Panc1 (cell line): ENCODE results near the gene CAPN3. TPM values are rescaled to one million over a fixed set of nuclear protein-coding genes. Genes with fewer than 3 reads are reported as not detected.

ENCODE experiments used
- ATAC-seq: fragments of 200-7000 bp; cut with Tn5 transposase; 2 replicates; pipeline ENCODE4 v1.9.1; 2020; ENCODE audit warnings: mild to moderate bottlenecking, moderate library complexity
- BruUV-seq: library from RNA; stranded (reverse); fragments of 400-500 nt; replicated peaks from 2 replicates; lab custom pipeline; 2021; lab: Mats Ljungman, UMichigan
- CTCF ChIA-PET: fragments of 300-600 bp; sonication (Branson Sonifier 250); formaldehyde crosslinking; loops from one replicate; lab custom pipeline; 2022; ENCODE audit warnings: antibody characterized with exemption; lab: Charles Lee
- POLR2A ChIA-PET: fragments of 300-600 bp; sonication (Branson Sonifier 250); formaldehyde crosslinking; loops from one replicate; lab custom pipeline; 2022; ENCODE audit warnings: antibody characterized with exemption; lab: Charles Lee
- DNase-seq: peaks from one replicate; pipeline ENCODE4 v3.0.0-alpha.2; 2010; ENCODE audit warnings: low read depth, low spot score
- H3K27ac ChIP-seq: 2 replicates; pipeline ENCODE4 v1.5.1; 2011; ENCODE audit warnings: mild to moderate bottlenecking, low read length, inconsistent platforms
- H3K27me3 ChIP-seq: fragments of 200-500 bp; sonication (Bioruptor generic); 2 replicates; pipeline ENCODE4 v1.6.0; 2014; ENCODE audit warnings: low read length, inconsistent platforms; ENCODE audit not compliant: control insufficient read depth, insufficient read depth
- H3K36me3 ChIP-seq: fragments of 200-500 bp; sonication (Bioruptor generic); 2 replicates; pipeline ENCODE4 v1.5.1; 2014; ENCODE audit warnings: inconsistent platforms, mild to moderate bottlenecking, low read length, moderate library complexity; ENCODE audit not compliant: control insufficient read depth, insufficient read depth
- H3K4me1 ChIP-seq: 2 replicates; pipeline ENCODE4 v1.5.1; 2011; ENCODE audit warnings: inconsistent platforms, mild to moderate bottlenecking, low read length, moderate library complexity; ENCODE audit not compliant: control insufficient read depth, insufficient read depth
- H3K4me3 ChIP-seq, 2 experiments: 2 replicates each; pipeline ENCODE4 v1.5.1; 2011 to 2012; ENCODE audit warnings: low read depth in 2 of 2, low read length in 2 of 2, mild to moderate bottlenecking in 2 of 2, inconsistent platforms in 1 of 2, moderate library complexity in 1 of 2
- H3K9me3 ChIP-seq: fragments of 200-500 bp; sonication (Bioruptor generic); 2 replicates; pipeline ENCODE4 v1.5.1; 2014; ENCODE audit warnings: low read depth, mild to moderate bottlenecking, inconsistent platforms, low read length, moderate library complexity; ENCODE audit not compliant: control insufficient read depth, insufficient read depth
- CTCF ChIP-seq: fragments of 450-650 bp; IDR thresholded peaks from 2 replicates; pipeline ENCODE4 v1.5.1; 2017; ENCODE audit warnings: mild to moderate bottlenecking
- POLR2AphosphoS5 ChIP-seq: IDR thresholded peaks from 2 replicates; pipeline ENCODE4 v1.6.1; 2012; ENCODE audit warnings: mild to moderate bottlenecking, low read depth, low read length, moderate library complexity
- REST ChIP-seq, 2 experiments: IDR thresholded peaks; 2 replicates each; pipeline ENCODE4 v1.6.1; 2011 to 2012; ENCODE audit warnings: low read depth in 2 of 2, control low read depth in 1 of 2, low read length in 1 of 2, mild to moderate bottlenecking in 1 of 2, moderate library complexity in 1 of 2; ENCODE audit not compliant: insufficient read depth in 1 of 2
- SIN3A ChIP-seq: IDR thresholded peaks from 2 replicates; pipeline ENCODE4 v1.6.1; 2012; ENCODE audit warnings: low read depth, mild to moderate bottlenecking, low read length, moderate library complexity, borderline replicate concordance; ENCODE audit not compliant: insufficient read depth
- TCF7L2 ChIP-seq: IDR thresholded peaks from 2 replicates; pipeline ENCODE4 v1.6.1; 2011; ENCODE audit warnings: mild to moderate bottlenecking, low read depth, low read length, inconsistent platforms
- in situ Hi-C: cut with HindIII; loops from 2 replicates; pipeline ENCODE4 v1.10.0; 2016; ENCODE audit warnings: low sequenced_read_pairs, low pct_unique_long_range_greater_than_20kb
- intact Hi-C: fragments of 100-400 bp; cut with micrococcal nuclease; formaldehyde crosslinking; loops from one replicate; pipeline ENCODE4 v1.10.0; 2022; ENCODE audit not compliant: unreplicated experiment
- total RNA-seq: library from RNA; stranded (reverse); gene quantifications from one replicate; pipeline ENCODE4 v1.2.1, GENCODE V29; 2021; ENCODE audit not compliant: unreplicated experiment

Gene CAPN3
- total RNA-seq, 1 experiment from 2014 or later = 0.31 TPM

GRCh38 chr15:42447599-42447998 lies 88.3 kb downstream of the CAPN3 start:
- no peak for DNase-seq
- in situ Hi-C loops = no loop called here
- POLR2A ChIA-PET = no interaction called here
- Histone ChIP-seq H3K27ac (no peak overlapping the region), H3K9me3 (no peaks in the 10 kb centered on the region), H3K36me3 (no peaks in the 10 kb centered on the region), H3K27me3 (no peaks in the 10 kb centered on the region), H3K4me1 (no peaks in the 10 kb centered on the region), H3K4me3 (no peak overlapping the region)
- no TSS peak for BruUV-seq
- ATAC-seq = no peak
- intact Hi-C loops = no loop called here
- CTCF ChIA-PET = no interaction called here
- TF ChIP-seq POLR2AphosphoS5 = no peak
- TF ChIP-seq TCF7L2 = no peak
- no peak for TF ChIP-seq CTCF
- no peak for TF ChIP-seq SIN3A
- TF ChIP-seq REST (IDR thresholded peaks at IDR 0.05; ENCODE audit: insufficient read depth in 1 of 2, low read depth in 2 of 2, low read length in 1 of 2) = no peak

- Histone ChIP-seq H3K9me3 (no peaks in the 10 kb centered on the region), H3K27me3 (no peaks in the 10 kb centered on the region), H3K4me1 (no peaks in the 10 kb centered on the region), H3K27ac (no peak overlapping the region), H3K36me3 (no peaks in the 10 kb centered on the region), H3K4me3 (no peak overlapping the region)
- DNase-seq (no peak), ATAC-seq (no peak)
- no TSS peak for BruUV-seq
- intact Hi-C loops = no loop called here
- ChIA-PET CTCF (no interaction called here), POLR2A (no interaction called here)
- in situ Hi-C loops = no loop called here
- TF ChIP-seq CTCF (no peak), SIN3A (no peak), REST (IDR thresholded peaks at IDR 0.05; ENCODE audit: insufficient read depth in 1 of 2, low read depth in 2 of 2, low read length in 1 of 2) (no peak), TCF7L2 (no peak), POLR2AphosphoS5 (no peak)
Measured at GRCh38 chr15:42448281-42448680, 89.0 kb downstream of the CAPN3 start.
